GM19025 (cell line): ENCODE measurements around the gene SH3RF1.
"Not testable (repeated sequence)": the region's sequence is repeated elsewhere in the genome, so short reads cannot be mapped to it uniquely, and the experiment has no call there.

Experiments used
- ATAC-seq: cut with Tn5 transposase; IDR thresholded peaks from one replicate; pipeline ENCODE4 v1.9.1; 2021; ENCODE audit warnings: mild to moderate bottlenecking, low read depth, moderate library complexity; ENCODE audit not compliant: unreplicated experiment

SH3RF1 gene

DNA sequence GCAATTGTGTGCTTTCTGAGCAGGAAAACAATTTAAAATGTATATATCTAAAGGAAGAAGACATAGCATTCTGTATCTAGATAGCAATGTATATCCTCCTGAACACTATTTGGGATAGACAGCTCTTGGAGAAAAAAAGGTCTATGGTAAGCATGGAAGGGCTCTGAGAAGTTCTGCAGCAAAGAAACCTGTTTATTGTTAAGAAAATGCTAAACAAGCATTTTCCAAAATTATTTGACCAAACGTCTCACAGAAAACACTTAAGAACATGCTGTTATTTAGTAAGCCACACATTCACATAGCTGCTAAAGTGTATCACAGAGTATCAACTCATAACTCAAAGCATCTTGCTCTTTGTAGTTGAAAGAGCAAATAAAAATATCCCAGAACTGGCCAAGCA, 67.9 kb downstream of the SH3RF1 start:
- no peak for ATAC-seq

DNA sequence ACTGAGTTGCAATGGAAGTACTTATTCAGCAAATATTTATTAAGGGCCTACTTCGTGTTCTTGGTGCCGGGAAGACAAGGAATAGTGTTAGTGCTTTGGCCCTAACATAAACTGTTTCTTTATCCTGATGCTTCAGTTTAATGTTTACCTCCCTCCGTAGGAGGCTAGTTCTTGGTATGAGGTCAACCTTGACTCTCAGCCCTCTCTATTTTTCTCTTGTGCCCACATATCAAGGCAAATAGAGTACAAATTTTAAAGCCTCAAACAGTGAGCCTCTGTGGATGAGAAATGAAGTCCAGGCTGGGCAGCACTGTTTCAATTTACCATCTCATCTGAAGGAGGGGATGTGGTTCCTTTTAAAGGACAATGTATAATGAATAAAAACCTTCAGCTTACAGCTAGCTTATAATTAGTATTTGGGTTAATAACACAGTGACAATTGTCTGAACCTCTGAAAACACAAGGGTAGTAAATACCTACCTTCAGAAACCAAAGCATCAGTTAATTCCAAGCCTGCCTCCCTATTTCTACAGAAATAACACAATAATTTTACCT, 68.5 kb downstream of the SH3RF1 start:
- ATAC-seq: peak; percentile 50

DNA sequence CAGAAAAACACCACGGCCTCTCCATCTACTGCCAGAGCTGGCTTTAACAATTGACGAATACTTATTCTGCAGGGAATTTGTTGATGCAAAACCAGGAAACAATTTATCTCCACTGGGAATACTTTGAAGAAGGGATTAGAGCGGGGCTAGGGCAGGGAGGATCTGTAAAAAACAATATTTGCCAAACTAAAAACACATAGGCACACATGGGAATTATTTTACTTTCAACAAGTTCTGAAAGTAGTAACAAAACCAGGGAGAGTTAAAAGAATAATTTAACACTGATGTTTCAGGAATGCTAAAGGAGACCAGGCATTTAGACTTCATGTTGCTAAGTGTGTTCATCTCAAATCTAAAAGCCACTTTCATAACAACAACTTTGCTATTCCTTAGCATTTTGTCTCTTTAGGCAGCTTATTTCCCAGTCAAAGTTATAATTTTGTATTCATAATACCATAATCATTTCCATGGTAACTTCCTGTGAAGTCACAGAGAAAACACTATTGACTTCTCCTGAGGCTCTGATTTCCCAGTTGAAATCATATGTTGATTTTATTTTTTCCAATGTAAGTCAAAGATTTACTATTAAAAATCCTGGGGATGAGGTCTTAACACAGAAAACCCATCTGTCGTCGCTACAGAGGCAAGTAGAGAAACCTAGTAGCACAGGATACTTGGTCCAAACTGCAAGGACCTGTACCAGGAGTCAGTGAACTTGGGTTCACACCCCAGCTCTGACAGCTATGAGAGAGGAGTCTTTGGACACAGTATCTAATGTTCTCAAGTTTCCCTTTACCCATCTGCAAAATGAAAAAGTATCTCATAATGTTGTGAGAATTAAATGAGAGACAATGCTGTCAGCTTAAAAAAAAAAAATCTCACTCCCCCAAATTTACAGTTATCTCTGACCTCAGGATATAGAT, 69.3 kb downstream of the SH3RF1 start:
- ATAC-seq: no peak

DNA sequence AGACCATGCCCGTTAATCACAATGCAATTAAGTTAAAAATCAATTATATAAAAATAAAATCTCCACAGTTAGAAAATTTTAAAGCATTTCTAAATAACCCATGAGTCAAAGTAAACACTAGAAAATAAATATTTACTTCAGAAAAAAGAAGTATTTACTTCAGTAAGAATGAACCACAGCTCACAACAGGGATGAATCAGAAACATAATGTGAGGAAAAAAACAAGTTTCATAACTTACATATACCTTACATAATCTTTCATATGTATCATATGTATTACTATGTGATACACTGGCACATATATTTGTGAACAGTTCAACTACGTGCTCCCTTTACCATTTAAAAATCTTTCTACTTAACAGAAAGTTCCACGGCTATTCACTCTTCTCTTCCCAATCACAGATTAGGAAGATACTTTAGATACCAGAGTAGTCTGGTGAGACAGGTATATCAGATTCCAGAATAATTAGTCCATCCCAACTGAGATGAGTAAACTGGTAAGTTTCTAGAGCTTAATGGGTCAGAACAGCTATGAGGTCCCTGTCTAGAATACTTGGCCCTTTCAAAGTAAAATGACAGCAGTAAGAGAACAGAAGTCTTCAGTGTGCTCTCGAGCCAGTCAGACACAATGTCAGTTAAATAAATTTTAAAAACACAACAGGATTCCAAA, 70.3 kb downstream of the SH3RF1 start:
- no peak for ATAC-seq

DNA sequence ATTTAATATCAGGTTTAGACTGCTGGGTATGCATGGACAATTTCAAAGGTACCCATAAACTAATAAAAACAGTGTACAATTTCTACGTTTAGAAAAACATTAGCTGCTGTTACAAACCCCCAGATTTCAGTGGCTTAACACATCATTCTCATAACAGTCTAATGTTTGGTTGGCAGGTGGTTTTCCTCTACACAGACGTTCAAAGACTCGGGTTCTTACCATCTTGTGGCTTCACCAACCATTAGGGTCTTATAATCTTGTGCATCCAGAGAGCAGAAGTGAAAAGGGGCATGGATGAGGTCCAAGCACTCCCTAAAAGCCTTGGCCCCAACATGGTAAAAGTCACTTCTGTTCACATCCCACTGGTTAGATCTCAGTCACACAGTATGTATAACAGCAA, 71.6 kb downstream of the SH3RF1 start:
- no peak for ATAC-seq

DNA sequence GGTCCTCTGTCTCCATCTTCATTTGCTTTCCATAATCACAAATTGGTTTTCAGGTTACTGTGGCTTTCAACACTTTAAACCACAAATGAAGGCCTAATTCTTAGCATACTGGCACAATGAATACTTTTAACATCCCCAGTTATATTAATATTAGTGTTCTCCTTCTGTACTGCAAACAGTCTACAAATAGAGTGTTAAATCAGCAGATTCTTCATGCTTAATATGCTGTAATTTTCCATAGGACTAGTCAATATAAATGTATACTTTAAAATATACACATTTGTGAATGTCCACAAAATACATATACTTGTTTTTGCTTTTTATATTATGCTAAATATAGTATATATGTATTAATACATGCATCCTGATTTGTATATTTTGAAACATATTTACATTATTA, 72.6 kb downstream of the SH3RF1 start:
- no peak for ATAC-seq

DNA sequence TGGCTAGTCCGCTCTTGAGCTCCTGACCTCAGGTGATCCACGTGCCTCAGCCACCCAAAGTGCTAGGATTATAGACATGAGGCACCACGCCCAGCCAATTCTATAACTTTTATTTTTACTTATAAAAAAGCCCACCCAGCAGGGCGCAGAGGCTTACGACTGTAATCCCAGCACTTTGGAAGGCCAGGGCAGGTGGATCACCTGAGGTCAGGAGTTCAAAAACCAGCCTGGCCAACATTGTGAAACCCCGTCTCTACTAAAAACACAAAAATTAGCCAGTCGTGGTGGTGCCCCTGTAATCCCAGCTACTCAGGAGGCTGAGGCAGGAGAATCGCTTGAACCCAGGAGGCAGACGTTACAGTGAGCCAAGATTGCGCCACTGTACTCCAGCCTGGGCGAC, 73.5 kb downstream of the SH3RF1 start:
- ATAC-seq: not testable (repeated sequence)

DNA sequence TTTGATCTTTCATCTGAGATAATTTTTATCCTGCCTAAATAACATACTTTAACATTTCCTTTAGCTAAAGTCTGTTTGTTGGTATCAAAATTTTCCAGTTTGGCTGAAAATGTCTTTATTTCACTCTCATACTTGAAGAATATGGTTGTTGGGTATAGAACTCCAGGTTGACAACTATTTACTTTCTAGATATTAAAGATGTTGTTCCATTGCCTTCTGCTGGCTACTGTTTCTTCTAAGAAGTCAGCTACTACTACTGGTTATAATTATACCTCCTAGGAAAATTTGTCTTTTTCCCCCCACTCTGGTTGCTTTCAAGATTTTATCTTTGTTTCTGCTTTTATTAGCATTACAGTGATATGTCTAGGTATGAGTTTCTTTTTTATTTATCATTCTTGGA, 75.7 kb downstream of the SH3RF1 start:
- ATAC-seq: no peak

DNA sequence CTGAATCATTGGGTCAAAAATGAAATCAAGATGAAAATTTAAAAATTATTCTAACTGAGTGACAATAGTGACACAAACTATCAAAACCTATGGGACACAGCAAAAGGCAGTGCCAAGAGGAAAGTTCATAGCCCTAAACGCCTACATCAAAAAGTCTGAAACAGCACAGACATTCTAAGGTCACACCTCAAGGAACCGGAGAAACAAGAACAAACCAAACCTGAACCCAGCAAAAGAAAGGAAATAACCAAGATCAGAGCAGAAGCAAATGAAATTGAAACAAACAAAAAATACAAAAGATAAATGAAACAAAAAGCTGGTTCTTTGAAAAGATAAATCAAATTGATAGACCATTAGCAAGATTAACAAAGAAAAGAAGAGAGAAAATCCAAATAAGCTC, 80.8 kb downstream of the SH3RF1 start:
- not testable (repeated sequence) for ATAC-seq

DNA sequence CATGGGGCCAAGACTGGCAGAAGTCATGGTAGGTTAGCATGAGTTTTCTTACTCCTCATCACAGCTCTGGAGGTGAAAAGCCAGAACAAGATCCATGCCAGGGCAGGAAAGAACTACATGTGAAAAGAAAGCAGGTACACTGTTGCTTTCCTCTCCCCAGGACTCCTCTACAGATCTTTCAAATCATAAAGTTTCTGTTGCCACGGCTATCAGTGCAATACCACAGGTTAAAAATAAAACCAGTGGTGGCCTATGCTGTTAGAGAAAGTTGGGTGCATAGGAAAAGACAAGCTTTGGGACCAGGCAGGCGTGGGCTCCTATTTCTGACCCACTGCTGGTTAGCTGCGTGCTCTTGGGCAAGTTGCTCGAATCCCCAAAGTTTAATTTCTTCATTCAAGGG, 81.4 kb downstream of the SH3RF1 start:
- ATAC-seq: peak; percentile 79

DNA sequence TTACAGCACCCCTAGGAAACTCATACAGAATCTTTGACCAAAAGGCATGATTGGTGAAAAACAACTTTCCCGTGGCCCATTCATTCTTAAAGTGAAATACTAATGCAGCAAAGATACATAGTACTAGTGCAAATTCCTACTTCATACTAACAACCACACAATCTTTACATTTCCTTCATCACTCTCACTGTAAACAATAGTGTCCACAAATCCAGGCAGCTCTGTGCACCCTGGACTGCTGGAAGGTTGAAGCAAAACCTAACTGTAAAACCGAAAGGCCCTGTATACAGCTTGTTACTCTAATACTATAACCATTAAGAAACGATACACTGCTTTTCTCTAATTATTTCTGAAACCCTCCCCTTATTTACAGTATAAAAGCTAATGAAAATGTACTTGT, 82.6 kb downstream of the SH3RF1 start:
- ATAC-seq: no peak

DNA sequence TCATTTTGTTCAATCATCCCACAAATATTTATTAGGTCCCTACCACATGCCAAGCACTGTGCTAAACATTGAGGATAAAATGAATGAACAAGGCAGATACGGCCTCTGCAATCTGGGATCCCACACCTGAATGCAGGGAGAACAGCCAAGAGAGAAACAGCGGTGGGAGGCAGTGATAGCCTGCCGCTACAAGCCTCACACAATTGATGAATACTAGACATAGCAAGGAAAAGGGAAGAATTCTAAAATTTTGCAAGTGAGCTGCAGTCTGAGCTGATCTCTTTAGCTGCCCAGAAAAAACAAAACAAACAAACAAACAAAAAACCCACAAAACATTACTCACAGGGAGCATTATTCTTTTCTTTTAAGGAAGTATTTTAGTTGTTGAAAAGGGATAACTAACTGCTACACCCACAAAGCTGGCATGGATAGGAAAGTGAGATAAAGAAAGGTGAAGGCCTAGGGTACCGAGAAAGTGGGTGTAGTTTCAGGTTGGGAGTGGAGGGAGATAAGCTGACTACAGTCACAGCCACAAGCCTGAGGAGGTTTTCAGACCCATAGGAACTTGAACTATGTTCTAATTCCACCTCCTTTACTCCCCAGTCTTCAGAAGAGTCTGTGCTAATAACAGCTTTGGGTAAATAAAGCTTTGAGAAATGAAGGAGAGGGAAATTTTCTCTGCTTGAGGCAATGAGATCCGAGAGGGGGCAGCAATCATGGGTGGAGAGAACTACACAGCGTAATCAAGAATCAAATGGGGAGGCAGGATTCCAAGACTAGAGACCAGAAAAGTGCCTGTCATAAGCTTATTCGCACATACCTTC, 85.4 kb downstream of the SH3RF1 start:
- no peak for ATAC-seq

DNA sequence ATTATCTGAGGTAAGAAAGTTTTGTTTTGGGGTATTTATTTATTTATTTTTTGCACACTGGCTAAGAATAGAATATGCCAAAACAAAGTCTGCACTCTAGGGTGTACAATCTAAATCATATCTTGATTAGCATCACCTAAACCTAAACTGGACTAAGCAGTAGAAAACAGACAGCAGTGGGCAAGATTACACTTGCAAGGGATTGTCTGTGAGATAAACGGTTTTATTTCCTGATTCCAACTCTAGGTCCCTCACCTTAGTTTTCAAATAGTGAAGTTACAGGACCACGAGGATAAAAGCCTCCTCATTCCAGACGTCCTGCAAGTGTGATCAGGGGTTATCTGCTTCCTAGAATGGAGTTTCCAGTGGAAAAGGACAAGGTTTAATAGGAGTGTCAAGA, 86.1 kb downstream of the SH3RF1 start:
- ATAC-seq: no peak

DNA sequence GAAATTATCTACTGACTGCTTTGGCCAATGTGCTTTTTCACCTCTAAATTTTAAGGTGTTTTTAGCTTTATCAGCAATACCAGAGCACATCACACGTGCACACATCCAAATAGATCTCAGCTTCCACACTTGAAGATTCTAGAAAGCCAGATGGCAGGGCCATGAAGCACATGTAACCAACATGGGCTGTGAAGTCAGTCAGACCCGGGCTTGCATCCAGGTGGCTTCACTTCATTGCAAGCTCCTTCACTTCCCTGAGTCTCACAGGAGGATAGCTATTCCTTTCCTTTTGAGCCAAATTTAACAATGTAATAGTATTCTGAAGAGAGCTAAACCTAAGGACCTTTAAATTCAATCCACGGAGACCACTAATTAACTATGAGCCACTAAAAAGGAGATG, 86.5 kb downstream of the SH3RF1 start:
- ATAC-seq: no peak

DNA sequence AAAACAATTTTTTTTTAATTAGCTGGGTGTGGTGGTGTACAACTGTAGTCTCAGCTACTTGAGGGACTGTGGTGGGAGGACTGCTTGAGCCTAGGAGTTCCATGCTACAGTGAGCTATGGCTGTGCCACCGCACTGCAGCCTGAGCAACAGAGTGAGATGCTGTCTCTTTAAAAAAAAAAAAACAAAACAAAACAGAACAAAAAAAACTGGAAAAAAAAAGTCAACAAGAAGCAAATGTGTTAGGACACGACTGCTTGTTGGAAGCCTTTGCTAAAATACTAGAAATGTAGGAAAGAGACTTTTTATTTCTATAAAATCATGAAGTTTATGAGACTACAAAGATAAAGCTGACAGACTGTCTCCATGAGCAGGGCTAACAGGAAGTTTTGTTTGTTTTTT, 87.2 kb downstream of the SH3RF1 start:
- ATAC-seq: no peak

DNA sequence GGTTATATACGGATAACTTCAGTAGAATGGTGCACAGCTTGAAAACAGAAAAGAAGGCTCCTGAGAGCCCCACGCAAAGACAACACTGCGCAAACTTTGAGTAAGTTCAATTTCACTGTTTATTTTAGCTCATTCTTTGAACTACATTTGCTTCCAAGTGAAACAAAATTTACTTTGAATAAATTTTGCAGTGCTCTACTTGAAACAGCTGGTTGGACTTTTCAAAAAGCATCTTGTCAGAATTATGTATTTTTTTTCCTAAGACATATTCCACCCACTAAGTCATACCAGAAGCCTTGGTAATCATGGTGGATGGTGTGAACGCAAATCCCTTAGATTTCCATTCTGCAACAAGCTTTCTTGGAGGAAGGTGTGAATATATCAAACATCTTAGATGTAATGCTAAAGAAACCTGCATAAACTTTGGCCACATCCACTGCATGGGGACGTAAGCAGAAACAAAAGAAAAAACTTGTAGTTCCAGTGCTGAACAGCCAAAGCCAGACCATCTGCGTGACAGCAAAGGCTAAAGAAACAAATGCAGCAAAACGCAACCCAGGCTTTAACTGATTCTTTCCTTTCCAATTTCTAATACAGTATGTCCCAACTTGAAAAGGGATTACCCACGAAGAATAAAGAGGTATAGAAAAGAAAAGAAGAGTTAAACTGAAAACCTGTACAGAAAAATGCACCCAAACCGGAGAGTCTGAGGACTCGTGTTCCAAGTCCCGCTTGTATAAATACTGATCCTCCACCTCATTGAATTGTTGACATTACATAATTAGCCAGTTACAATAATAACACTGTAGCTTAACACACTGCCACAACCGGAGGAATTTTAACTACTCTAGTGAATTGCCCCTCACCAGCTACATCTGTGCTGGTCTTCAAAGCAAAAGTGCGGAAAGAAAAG, 90.9 kb downstream of the SH3RF1 start:
- ATAC-seq: no peak

DNA sequence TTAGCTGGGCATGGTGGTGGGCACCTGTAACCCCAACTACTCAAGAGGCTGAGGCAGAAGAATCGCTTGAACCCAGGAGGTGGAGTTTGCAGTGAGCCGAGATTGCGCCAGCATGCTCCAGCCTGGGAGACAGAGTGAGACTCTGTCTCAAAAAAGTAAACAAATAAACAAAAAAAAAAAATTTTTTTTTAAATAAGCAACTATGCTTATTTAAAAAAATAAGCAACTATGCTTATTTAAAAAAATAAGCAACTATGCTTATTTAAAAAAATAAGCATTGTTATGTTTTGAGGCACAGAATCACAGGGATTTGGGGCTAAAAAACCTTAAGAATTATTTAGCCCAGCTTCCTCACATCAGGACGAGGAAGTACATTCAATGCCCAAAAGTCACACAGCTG, 92.7 kb downstream of the SH3RF1 start:
- ATAC-seq: not testable (repeated sequence)

DNA sequence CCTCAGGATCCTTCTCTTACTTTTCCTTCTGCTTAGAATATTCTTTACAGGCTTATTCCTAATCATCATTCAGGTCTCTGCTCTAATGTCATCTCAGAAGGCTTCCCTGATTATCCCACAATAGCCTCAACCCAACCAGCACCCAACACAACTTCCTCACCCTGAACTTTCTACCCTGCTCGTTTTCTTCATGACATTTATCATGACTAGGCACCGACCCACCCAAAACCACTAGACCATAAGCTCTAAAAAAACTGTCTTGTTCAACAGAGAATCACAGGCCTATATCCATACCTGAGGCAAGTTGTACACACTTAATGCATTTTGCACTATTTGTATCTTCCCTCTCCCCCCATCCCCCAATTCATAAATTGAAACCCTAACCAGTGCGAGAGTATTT, 95.3 kb downstream of the SH3RF1 start:
- no peak for ATAC-seq

DNA sequence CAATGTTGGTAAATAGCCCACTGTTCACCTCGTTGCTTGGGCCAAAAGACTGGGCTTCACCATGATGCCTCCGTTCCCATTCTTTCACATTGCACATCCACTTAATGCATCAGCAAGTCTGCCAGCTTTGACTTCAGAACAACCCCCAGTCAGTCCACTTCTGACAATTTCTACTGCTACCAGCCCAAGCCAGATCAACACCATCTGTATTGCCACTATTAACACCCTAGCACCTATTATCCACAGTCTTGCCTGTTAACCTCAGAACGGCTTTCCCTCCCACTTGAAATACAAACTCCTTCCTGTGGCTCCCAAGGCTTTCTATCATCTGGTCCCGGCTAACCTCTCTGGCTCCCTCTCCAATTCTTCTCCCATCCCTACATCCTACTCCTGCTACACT, 95.7 kb downstream of the SH3RF1 start:
- no peak for ATAC-seq

DNA sequence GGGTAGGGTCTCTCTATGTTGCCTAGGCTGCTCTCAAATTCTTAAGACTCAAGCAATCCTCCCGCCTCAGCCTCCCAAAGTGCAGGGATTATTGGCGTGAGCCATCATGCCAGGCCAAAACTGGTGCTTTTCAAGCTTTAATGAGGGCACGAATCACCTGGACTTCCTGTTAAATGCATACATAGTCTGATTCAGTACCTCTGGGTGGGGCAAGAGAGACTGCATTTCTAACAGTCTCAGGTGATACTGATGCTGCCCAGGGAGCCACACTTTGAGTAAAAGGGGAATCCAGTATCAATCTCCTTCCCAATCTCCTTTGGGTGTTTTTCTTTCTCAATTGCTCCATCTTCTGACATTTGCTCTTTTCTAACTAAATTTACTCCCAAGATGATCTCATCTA, 96.5 kb downstream of the SH3RF1 start:
- ATAC-seq: no peak
